Ovary (tissue), 3 donors: Measurements from ENCODE around the gene AKNAD1.

Experiments
- POLR2A ChIP-seq: fragments of 450-650 bp; IDR thresholded peaks from one replicate; pipeline ENCODE4 v1.6.1; 2017; ENCODE audit warnings: antibody characterized with exemption, mild to moderate bottlenecking, moderate library complexity
- TF ChIP-seq, protein P1 (sequence below), 3 donors: fragments of 450-650 bp in 2 of 3; fragments of 200-600 bp in 1 of 3; IDR thresholded peaks; one replicate each; pipeline versions ENCODE4 v1.5.1 to v1.8.0; 2016 to 2022; ENCODE audit warnings: antibody characterized with exemption in 3 of 3, mild to moderate bottlenecking in 1 of 3
- donor health status: DM: no; HTN: no; CAD: no.

DNA sequence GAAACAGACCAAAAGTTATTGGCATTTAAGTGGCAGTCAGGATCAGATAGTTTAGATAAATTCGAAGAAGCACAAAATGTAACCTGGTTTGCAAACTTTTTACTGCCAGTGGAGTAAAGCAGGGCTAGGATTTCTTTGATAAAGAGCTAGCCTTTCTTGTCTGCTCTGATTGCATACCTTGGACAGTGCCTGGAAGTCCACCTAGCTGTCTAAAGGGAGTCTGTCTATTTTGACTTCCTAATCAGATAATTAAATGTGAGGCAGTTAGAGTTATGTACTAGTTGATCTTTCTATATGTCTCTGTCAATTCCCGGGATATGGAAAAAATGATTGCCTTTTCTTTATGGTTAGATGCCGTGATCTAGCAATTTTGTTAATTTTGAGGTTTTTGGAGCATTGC lies 24.0 kb upstream of the AKNAD1 start:
- TF ChIP-seq POLR2A = no peak
- TF ChIP-seq, protein P1, sequence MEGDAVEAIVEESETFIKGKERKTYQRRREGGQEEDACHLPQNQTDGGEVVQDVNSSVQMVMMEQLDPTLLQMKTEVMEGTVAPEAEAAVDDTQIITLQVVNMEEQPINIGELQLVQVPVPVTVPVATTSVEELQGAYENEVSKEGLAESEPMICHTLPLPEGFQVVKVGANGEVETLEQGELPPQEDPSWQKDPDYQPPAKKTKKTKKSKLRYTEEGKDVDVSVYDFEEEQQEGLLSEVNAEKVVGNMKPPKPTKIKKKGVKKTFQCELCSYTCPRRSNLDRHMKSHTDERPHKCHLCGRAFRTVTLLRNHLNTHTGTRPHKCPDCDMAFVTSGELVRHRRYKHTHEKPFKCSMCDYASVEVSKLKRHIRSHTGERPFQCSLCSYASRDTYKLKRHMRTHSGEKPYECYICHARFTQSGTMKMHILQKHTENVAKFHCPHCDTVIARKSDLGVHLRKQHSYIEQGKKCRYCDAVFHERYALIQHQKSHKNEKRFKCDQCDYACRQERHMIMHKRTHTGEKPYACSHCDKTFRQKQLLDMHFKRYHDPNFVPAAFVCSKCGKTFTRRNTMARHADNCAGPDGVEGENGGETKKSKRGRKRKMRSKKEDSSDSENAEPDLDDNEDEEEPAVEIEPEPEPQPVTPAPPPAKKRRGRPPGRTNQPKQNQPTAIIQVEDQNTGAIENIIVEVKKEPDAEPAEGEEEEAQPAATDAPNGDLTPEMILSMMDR (IDR thresholded peaks at IDR 0.05) = no peak
